HepG2 (cell line): ENCODE measurements around the gene DOCK11.

Experiments
- JUND ChIP-seq: sonication (generic); formaldehyde crosslinking; IDR thresholded peaks from 2 replicates; pipeline ENCODE4 v1.8.0; 2022; ENCODE audit warnings: mild to moderate bottlenecking, missing genetic modification reagents
- KAT7 ChIP-seq: IDR thresholded peaks from 2 replicates; pipeline ENCODE4 v1.6.1; 2018; ENCODE audit warnings: borderline replicate concordance, missing compliant biosample characterization
- POGZ ChIP-seq: sonication (generic); formaldehyde crosslinking; IDR thresholded peaks from 2 replicates; pipeline ENCODE4 v1.4.0; 2020; ENCODE audit warnings: mild to moderate bottlenecking, missing genetic modification reagents

DNA sequence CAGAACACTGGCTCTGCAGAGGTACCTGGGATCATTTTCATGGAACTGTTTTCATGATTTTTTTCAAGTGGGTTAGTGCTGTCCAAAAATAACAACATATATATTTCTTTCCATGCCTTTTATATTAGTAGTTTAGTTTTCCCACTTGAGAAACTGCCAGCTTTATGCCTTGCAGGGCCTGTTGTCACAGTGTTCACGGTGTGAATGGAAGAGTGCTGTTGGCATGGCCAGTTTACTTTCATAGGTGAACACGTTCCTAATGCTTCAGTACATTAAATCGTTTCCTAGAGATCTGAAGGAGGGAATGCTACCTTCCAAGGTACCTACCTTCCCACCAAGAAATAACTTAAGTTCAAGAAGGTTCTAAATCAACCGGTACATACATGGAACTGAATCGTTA is 12.6 kb downstream of the DOCK11 start:
- TF ChIP-seq JUND (CRISPR knock-in tag) (no peak), POGZ (CRISPR knock-in tag) (no peak), KAT7 (CRISPR knock-in tag) (no peak)
